ENCODE measurements around the gene MRFAP1L1. TPM values are rescaled to one million over a fixed set of nuclear protein-coding genes. Genes with fewer than 3 reads are reported as not detected.
"Not testable (repeated sequence)": the region's sequence is repeated elsewhere in the genome, so short reads cannot be mapped to it uniquely, and the experiment has no call there.

MRFAP1L1 gene
- total RNA-seq, 1 experiment from 2014 or later = 1.7 TPM

DNA sequence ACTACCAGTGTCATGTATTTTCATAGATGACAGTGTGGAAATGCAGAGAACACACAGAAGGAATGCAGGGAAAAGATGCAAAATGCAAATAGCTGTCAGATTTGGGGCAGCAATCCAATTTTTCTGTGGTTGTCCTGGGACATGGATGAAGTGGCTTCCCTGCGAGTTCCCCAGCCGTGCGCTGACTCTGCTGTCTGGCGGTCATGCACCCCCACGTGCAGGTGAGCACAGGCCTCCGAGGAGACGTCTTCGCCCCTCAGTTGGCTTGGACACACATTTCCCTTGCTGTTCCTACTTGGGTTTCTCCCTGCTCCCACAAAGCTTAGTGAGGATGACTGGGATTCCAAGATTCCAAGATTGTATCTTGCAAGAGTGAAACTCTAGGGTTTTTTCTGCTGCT lies 30.7 kb upstream of the MRFAP1L1 start:
- DNase-seq (ENCODE audit: low spot score) = no peak
- in situ Hi-C loops (cut with HindIII; ENCODE audit: low sequenced_read_pairs) = no loop called here

DNA sequence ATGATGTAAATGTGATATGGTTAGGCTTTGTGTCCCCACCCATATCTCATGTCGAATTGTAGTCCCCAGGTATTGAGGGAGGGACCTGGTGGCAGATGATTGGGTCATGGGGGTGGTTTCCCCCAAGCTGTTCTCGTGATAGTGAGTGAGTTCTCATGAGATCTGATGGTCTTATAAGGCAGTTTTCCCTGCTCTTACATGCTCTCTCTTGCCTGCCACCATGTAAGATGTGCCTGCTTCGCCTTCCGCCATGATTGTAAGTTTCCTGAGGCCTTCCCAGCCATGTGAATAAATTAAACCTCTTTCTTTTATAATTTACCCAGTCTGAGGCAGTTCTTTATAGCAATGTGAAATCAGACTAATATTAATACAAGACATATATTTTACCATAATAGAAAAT lies 30.3 kb upstream of the MRFAP1L1 start:
- in situ Hi-C loops (cut with HindIII; ENCODE audit: low sequenced_read_pairs) = no loop called here
- DNase-seq (ENCODE audit: low spot score) = no peak

DNA sequence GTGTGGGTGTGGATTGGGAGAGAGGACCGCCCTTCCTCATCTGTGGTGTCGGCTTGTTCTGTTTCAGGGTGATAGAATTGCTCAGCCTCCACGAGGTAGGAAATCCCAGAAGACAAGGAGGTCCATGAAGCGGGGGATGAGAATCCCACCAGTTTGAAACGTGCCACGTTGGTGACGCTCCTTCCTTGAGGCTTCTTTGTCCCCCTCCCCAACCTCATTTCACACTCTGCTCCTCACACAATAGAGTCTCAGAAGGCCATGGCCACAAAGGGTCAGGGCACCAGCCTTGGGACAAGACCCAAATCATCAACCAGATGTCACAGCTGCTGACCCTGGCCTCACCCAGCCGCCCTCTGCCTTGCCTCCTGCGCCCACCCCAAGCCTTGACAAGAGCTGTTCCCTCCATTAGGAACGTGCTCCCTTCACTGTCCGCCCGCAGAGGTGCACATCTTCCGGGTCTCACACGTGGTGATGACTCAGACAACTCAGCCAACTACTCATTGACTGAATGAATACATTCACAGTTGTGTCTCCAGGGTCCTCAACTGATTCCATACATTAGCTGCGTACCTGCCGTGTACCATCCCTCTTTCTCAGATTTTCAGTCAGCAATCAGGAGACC lies 24.6 kb upstream of the MRFAP1L1 start:
- DNase-seq (ENCODE audit: low spot score) = no peak
- in situ Hi-C loops (cut with HindIII; ENCODE audit: low sequenced_read_pairs) = no loop called here

DNA sequence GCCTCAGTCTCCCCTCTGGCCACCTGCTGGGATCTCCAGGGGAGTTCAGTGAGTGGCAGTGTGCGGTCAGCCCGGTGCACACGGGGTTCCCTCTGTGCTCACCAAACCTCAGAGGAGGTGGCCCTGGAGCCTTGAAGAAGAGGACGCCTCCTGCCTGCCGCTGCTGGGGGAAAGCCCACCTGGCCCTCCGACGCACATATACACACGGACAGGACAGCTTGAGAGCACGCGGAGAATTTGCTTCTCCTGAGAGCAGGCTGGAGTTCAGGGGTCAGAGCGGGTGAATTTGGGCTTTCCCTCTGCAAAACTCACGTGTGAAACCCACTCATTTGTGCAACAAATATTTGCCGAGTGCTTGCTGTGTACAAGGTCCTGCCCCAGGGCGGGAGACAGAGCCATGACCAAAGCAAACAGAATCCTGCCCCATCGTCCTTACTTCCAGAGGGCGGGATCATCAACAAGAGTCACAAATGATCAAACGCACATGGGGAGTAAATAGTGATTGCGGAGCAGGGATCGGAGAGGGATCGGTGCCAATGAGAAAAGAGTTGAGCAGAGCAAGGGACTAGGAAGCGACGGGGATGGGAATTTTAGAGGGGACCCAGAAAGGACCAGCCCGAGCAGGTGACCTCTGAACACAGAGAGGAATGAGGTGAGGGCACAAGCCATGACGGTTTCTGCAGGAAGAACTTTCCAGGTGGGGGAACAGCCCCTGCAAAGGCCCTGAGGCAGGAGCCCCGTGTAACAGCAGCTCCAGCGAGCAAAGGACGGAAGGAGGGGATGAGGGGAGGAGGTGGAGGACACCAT lies 23.9 kb upstream of the MRFAP1L1 start:
- in situ Hi-C loops (cut with HindIII; ENCODE audit: low sequenced_read_pairs) = no loop called here
- no peak for DNase-seq (ENCODE audit: low spot score)

DNA sequence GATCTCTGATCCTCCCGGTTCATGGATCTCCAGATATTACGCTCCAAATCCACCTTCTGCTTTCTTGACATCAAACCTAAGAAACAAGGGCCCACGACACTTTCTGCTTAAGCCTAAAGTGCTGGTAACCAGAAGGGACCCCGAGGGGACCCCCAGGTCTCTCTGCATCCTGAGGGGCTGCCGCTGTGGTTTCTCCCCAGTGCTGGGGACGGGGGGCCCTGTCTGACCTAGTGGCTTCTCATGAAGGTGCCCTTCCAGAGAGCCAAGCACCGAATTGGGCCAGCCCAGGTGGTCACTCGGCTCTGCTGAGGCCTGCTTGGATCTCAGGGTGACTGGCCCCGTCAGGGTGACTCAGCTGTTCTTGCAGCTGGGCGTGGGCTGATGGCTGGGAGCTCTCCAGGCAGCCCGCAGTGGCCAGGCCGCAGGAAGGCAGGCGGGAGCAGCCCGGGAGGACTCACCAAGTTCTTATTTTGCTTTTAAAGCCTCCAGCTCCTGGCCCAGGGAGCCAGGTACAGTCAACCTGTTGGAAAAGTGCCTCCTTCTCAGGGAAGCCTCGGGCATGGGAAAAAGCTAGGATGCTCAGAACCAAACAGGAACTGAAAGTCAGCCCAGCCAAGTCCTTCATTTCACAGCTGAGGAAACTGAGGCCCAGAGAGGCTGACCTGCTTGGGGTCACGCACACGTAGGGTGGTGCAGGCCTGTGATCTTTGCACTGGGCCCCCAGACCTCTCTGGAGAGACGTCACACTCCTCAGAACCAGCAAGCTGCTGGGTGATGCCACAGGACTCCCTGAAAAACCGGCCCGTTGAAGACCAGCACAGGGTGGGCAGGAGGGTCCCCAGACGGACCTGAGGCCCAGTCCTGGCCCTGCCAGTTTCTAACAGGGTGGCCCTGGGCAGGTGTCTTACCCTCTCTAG lies 23.0 kb upstream of the MRFAP1L1 start:
- in situ Hi-C loops (cut with HindIII; ENCODE audit: low sequenced_read_pairs) = no loop called here
- no peak for DNase-seq (ENCODE audit: low spot score)

DNA sequence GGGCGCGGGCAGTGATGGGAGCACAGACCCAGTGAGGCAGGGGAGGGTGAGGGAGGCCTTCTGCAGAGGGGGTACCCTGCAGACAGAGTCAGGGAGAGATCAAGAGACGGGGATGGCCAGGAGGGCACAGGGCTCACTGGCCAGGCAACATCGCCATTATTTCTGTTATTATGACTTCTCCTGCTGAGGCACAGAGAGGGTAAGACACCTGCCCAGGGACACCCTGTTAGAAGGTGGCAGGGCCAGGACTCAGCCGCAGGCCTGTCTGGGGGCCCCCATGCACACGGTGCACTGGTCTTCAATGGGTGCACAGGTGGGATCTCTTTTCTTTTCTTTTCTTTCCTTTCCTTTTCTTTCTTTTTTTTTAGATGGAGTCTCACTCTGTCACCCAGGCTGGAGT lies 22.1 kb upstream of the MRFAP1L1 start:
- DNase-seq (ENCODE audit: low spot score) = no peak
- in situ Hi-C loops (cut with HindIII; ENCODE audit: low sequenced_read_pairs) = no loop called here

DNA sequence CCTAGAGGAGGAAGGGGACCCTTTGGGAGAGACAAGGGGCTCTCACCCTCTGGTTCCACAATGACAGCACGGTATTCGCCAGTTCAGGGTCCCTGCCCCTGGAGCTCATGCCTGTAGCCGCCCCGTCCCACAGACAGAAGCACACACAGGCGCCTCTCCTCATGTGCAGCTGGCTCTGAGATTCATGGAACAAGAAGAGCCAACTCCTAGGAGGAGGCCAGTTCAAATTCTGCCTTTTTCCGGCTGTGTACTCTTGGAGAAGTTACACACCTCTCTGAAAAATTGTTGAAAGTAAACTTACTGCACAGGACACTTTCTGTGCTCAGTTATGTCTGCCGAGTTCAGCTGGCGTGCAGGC lies 21.6 kb upstream of the MRFAP1L1 start:
- DNase-seq (ENCODE audit: low spot score) = no peak
- in situ Hi-C loops (cut with HindIII; ENCODE audit: low sequenced_read_pairs) = no loop called here

DNA sequence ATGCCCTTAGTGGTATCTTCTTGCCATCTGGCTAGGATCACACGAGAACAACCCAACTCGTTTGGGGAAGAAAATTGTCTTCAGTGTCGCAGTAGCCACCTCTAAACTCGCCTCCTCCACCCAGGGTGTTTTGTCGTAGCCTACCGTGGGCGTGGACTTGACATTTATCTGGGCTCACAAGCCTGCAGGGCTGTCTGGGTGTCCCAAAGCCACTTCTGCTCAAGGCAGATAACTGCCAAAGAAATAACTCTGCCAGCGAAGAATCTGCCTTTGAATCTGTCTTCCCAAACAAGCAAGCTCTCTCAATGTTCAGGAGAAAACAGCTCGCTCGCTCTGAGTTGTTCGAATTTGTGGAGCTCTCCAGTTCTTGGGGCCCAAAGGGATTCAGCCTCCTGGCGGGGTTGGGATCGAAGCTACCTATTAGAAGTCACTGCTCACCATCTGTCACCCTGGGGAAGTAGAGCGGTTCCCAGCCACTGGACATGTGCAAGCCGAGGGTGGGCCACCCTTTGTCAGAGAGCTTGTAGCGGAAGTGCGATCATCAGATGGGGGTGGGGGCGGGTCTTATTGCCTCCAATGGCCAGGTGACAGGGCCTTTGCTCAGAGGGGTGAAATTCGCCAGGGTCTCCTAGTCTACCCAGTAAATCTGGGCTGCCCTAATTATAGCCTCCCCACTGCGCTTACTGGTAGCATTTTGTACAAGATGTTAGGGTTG lies 21.1 kb upstream of the MRFAP1L1 start:
- in situ Hi-C loops (cut with HindIII; ENCODE audit: low sequenced_read_pairs) = no loop called here
- no peak for DNase-seq (ENCODE audit: low spot score)

DNA sequence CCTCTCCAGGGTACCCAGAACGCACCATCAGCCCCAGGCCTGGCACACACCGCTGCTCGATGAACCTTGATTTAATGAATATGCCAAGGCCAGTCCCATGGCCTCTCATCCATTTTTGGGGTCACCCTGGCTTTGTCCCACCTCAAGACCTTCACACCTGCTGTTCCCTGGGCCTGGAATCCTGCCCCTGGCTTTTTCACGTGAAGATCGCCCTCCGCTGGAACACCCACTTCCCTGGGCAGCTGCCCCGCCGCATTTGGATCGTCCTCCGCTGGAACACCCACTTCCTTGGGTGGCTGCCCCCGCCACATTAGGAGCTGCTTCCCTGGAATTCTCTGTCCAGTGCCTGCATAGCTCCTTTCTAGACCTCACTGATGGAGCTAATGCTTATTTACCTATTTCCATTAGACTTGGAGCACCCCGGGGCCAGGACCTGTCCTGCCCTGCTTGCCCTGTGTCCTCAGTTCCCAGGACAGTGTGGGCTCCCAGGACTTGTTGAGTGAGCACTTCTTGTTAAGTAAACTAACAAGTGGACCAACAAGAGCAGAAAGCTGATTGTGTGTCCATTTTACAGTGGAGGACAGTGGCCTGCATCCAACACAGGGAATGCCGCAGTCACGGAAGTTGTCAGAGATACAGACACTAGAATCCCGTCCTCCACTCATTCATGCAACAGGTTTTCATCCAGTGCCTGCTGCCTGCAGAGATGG lies 18.8 kb upstream of the MRFAP1L1 start:
- DNase-seq (ENCODE audit: low spot score) = no peak
- in situ Hi-C loops (cut with HindIII; ENCODE audit: low sequenced_read_pairs) = no loop called here

DNA sequence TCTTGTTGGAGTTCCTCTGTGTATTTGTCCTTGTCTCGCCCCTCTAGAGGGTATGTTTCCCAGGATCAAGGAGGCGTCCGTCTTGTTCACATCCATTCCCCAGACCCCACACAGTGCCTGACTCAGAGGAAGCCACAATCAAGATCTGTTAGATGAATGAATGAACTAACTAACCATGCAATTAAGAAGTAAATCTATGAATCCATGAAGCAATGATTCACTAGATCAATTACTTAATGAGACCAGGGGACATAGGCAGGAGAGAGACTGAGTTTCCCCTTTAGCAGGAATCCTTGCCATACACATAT lies 18.2 kb upstream of the MRFAP1L1 start:
- in situ Hi-C loops (cut with HindIII; ENCODE audit: low sequenced_read_pairs) = no loop called here
- no peak for DNase-seq (ENCODE audit: low spot score)

DNA sequence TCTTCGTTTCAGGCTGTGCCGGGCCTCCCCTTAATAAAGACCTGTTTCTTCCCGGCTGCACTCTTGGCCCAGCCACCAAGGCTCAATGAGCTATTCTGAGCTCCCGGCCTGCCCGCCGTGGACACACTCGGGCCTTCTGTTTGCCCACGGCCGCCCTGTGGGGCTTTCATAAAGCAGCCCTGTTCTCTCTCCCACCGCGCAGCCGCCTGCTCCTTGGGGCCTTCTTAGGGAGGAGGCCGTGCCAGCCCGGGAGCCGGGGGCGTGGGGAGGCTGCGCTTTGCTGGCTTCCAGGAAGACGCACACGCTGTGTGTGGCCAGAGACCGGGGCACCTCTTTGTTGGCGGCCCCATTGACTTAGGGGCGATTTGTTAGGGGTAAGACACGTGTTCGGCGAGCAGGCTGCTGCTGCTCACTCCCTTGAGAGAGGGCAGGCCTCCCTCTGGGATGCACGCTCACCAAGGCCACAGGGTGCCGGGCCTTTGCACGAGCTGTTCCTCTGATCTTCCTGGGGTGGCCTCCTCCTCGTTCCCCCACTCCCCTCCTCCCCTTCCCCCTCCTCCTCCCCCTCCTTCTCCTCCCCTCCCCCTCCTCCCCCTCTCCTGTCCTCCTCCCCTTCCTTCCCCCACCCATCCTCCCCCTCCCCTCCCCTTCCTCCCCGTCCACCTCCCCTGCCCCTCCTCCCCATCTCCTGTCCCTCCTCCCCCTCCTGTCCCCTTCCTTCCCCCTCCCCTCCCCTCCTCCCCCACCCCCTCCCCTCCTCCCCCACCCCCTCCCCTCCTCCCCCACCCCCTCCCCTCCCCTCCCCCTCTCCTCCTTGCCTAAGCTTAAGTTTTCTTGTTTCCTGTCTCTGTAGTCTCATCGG lies 17.6 kb upstream of the MRFAP1L1 start:
- in situ Hi-C loops (cut with HindIII; ENCODE audit: low sequenced_read_pairs) = no loop called here
- DNase-seq (ENCODE audit: low spot score) = peak; percentile 51

DNA sequence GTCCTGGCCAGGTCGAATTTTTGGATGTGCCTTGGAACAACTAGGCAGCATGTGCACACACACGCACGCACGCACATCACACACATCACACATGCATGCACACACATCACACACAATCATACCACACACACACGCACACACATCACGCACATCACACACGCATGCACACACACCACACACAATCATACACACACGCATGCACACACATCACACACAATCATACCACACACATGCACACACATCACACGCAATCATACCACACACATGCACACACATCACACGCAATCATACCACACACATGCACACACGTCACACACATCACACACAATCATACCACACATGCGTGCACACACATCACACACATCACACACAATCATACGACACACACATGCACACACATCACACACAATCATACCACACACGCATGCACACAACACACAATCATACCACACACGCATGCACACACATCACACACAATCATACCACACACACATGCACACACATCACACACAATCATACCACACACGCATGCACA lies 15.8 kb upstream of the MRFAP1L1 start:
- DNase-seq (ENCODE audit: low spot score); in situ Hi-C loops (cut with HindIII; ENCODE audit: low sequenced_read_pairs): not testable (repeated sequence)

DNA sequence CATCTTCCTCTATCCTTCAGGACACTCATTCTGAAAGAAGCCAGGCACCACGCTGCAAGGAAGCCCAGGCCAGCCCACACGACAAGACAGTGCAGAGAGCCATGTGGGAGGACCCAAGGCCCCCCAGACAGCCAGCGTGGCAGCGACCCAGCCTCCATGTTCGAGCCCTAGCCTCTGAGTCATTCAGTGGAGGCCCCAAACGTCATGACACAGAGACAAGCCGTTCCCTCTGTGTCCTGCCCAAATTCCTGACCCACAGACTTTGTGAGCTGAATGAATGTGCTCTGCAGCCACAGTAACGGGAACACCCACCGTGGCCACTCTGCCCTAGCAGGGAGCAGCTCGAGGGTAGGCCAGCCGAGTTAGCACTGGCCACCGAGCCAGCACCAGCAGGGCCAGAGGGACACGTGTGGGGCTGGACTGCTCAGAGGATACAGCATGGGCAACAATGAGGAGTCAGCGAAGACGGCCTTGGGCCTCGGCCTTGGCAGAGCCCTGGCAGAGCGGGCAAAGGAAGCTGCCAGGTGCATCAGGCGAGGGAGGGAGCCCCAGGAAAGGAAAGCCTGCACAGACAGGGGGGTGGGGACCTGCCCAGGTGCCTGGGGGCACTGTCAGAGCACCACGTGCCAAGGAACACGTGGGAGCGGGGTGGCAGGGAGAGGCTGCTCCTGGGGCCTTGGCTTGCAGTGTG lies 14.9 kb upstream of the MRFAP1L1 start:
- DNase-seq (ENCODE audit: low spot score) = peak; percentile 17
- in situ Hi-C loops (cut with HindIII; ENCODE audit: low sequenced_read_pairs) = no loop called here

DNA sequence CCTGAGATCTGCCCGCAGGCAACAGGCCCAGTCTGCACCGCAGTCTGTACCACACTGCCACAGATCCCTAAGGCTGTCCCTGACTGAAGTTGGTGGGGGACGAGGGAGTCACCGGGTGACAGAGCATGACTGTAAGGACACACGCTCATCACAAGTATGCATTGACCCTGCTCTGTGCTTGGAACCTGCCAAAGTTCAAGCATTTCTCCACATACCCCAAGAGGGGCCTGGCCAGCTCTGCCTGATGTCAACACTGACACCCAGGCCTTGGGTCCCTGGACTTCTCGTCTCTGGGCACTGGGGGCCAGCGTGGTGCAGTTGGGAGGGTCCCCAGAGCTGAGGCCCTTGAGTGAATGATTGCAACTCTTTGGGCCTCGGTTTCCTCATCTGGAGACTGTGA lies 14.2 kb upstream of the MRFAP1L1 start:
- no peak for DNase-seq (ENCODE audit: low spot score)
- in situ Hi-C loops (cut with HindIII; ENCODE audit: low sequenced_read_pairs) = no loop called here

DNA sequence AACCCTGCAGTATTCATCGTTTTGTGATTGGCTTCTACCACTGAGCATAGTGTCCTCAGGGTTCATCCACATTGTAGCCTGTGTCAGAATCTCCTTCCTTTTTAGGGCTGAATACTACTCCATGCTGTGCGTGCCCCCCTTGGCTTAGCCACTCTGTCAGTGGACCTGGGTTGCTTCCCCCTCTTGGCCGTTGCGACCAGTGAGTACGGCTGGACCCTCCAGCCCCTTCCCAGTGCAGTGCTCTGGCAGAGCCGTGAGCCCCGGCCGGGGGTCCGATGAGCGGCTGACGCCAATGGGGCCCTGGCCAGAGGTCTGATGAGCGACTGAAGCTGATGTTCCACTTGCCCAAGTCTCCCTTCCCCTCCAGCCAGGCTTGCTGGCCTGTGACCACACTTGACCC lies 13.2 kb upstream of the MRFAP1L1 start:
- no peak for DNase-seq (ENCODE audit: low spot score)
- in situ Hi-C loops (cut with HindIII; ENCODE audit: low sequenced_read_pairs) = no loop called here

DNA sequence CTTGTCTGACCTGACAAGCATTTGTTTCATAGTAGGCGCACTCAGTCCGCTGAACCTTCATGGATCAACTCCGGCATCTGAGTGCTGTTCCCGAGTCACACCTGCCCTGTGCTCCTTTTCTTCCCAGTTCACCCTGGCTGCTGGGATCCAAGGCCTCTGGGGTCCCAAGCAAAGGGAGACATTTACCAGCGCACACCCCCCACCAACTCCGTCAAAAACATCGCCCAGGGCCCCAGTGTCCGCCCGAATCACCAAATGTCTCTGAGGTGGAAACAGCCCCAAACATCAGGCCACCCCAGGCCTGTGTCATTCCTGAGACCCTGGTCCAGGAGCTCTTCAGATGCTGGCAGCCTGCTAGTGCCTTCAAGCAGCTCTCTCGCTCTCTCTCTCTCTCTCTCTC lies 11.5 kb upstream of the MRFAP1L1 start:
- DNase-seq (ENCODE audit: low spot score) = no peak
- in situ Hi-C loops (cut with HindIII; ENCODE audit: low sequenced_read_pairs) = no loop called here

DNA sequence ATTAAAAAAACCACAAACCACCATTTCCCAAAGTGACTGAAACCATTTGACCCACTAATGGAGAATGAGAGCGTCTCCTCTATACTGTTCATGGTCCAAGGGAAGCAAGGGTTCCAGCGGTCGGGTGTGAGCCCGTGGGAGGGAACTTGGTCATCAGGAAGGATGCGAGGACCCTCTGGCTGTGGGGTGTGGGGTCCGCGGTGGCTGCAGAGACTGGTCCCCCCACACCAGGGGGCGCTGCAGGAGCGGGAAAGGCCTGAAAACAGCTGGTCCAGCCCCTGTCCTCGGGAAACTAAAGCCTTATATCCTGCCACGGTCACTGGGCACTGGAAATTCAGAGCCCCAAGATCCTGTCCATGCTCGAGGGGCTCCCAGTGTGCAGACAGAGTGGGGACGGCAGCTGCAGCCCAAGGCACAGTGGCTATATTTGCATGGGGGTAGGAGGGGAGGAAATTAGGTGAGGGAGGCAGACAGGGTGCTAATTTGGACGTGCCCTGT lies 10.6 kb upstream of the MRFAP1L1 start:
- peak; percentile 57 for DNase-seq (ENCODE audit: low spot score)

More for the DNA sequence above, 10.6 kb upstream of the MRFAP1L1 start:
- in situ Hi-C loops (cut with HindIII; ENCODE audit: low sequenced_read_pairs) = no loop called here
